Esophagus squamous epithelium (tissue), 5 donors: Measurements from ENCODE around the gene APLN. TPM values are rescaled to one million over a fixed set of nuclear protein-coding genes. Genes with fewer than 3 reads are reported as not detected.

Source experiments
- DNase-seq: peaks from one replicate; lab custom pipeline; 2025; lab: John Stamatoyannopoulos, UW
- H3K27ac ChIP-seq, 4 donors: fragments of 200-600 bp; sonication (generic); one replicate each; pipeline ENCODE4 v1.5.1; 2016 to 2019; ENCODE audit warnings: mild to moderate bottlenecking in 1 of 4
- H3K27me3 ChIP-seq, 4 donors: fragments of 200-600 bp; sonication (generic); 1 replicate in 3 of 4; 2 replicates in 1 of 4; pipeline versions ENCODE4 v1.5.1 to v1.6.0; 2017 to 2021; ENCODE audit warnings: antibody characterized with exemption in 1 of 4
- H3K36me3 ChIP-seq, 3 donors: fragments of 200-600 bp; sonication (generic); one replicate each; pipeline ENCODE4 v1.5.1; 2016 to 2019
- H3K4me1 ChIP-seq, 3 donors: fragments of 200-600 bp; sonication (generic); one replicate each; pipeline ENCODE4 v1.5.1; 2017 to 2019
- H3K4me3 ChIP-seq, 4 donors: fragments of 200-600 bp; sonication (generic); 1 replicate in 3 of 4; 2 replicates in 1 of 4; pipeline ENCODE4 v1.5.1; 2016 to 2019; ENCODE audit warnings: mild to moderate bottlenecking in 2 of 4, moderate library complexity in 1 of 4
- H3K9me3 ChIP-seq, 3 donors: fragments of 200-600 bp; sonication (generic); one replicate each; pipeline ENCODE4 v1.5.1; 2016 to 2019
- CTCF ChIP-seq, 6 experiments: fragments of 450-650 bp in 4 of 6; fragments of 200-600 bp in 2 of 6; sonication (generic) in 2 of 6; IDR thresholded peaks; one replicate each; pipeline ENCODE4 v1.5.1; 2016 to 2019; ENCODE audit warnings: antibody characterized with exemption in 6 of 6, mild to moderate bottlenecking in 4 of 6, moderate library complexity in 4 of 6
- POLR2A ChIP-seq, 4 donors: fragments of 450-650 bp; IDR thresholded peaks; one replicate each; pipeline ENCODE4 v1.6.1; 2017; ENCODE audit warnings: antibody characterized with exemption in 4 of 4, mild to moderate bottlenecking in 4 of 4, moderate library complexity in 3 of 4
- WGBS, 2 donors: methylation state at CpG; one replicate each; pipeline ENCODE4 v1.1.5; 2018; 5-methylcytosine and 5-hydroxymethylcytosine counted together
- intact Hi-C: fragments of 100-400 bp; cut with DNase I; formaldehyde crosslinking; loops from one replicate; pipeline ENCODE4 v1.15.0; 2022
- total RNA-seq, 4 donors: library from RNA; depleted of rRNA; stranded (reverse); fragments of >200 nt; gene quantifications; one replicate each; pipeline ENCODE4 v1.1.0, GENCODE V29; 2016
- donor health status: DM: yes; HTN: yes; CAD: no.

APLN gene
- total RNA-seq, 4 donors from 2014 or later, result 0.09 to 0.53 (median 0.44) TPM

- Histone ChIP-seq H3K9me3 (no peaks in the 10 kb centered on the region), H3K4me3 (no peak overlapping the region), H3K4me1 (no peaks in the 10 kb centered on the region), H3K27ac (no peak overlapping the region), H3K27me3 (no peaks in the 10 kb centered on the region), H3K36me3 (no peaks in the 10 kb centered on the region)
- intact Hi-C loops, result no loop called here
- 69 to 88% methylated on average over 1 to 9 of the region's 9 CpGs for WGBS, 2 donors
- TF ChIP-seq CTCF (IDR thresholded peaks at IDR 0.05) (no peak), POLR2A (IDR thresholded peaks at IDR 0.05) (no peak)
- no peak for DNase-seq
Observed at GRCh38 chrX:129697204-129697829, 42.6 kb upstream of the APLN start.

GRCh38 chrX:129696463-129697155 lies 41.9 kb upstream of the APLN start:
- Histone ChIP-seq H3K4me3 (no peak overlapping the region), H3K27ac (no peak overlapping the region), H3K27me3 (no peaks in the 10 kb centered on the region), H3K36me3 (no peaks in the 10 kb centered on the region), H3K4me1 (no peaks in the 10 kb centered on the region), H3K9me3 (no peaks in the 10 kb centered on the region)
- intact Hi-C loops, result no loop called here
- TF ChIP-seq CTCF (IDR thresholded peaks at IDR 0.05), result no peak
- no peak for TF ChIP-seq POLR2A (IDR thresholded peaks at IDR 0.05)
- no peak for DNase-seq
- 40 to 69% methylated on average over 3 to 8 of the region's 8 CpGs for WGBS, 2 donors

DNA sequence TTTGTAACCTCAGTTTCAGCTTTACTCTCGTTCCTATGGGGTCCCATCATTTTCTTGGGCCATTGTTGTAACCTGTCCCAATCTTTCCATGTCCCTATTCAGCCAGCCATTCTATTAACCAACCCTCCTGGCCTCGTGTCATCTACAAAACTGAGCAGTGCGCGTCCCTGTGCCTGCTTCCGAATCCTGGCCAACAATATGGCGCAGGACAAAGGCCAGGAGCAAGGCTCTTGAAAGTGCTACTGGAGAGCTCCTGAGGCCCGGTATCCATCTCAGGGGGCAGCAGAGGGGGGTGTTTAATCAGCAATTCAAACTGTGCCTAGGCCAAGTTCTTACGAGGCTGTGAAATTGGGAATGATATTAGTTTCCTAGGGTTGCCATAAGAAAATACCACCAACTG lies 41.2 kb upstream of the APLN start:
- no peak for DNase-seq
- TF ChIP-seq POLR2A (IDR thresholded peaks at IDR 0.05) (no peak), CTCF (IDR thresholded peaks at IDR 0.05) (no peak)
- H3K27ac ChIP-seq, result no peak overlapping the region
- H3K27me3 ChIP-seq, result no peaks in the 10 kb centered on the region
- 40 to 86% methylated on average over 1 to 3 of the region's 8 CpGs for WGBS, 2 donors
- H3K36me3 ChIP-seq, result no peaks in the 10 kb centered on the region
- no peaks in the 10 kb centered on the region for H3K4me1 ChIP-seq
- H3K4me3 ChIP-seq, result no peak overlapping the region
- intact Hi-C loops, result no loop called here
- no peaks in the 10 kb centered on the region for H3K9me3 ChIP-seq

DNA sequence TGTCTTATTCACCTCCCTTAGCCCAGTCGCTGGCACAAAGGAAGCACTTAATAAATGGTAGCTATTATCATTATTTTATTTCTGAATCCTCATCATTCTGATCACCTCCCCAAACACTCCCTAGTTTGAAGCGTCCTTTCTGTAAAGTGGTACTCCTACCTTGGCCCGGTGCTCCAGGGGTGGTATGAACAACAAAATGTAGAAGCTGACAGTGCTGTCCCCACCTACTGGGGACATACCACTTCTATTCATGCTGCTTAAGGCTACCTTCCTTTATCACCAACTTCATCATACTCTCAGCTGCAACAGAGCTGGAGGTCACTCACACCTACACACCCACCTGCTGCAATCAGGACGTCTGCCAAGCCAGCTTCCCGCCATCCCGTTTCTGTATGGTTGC lies 40.8 kb upstream of the APLN start:
- no peak overlapping the region for H3K4me3 ChIP-seq
- no peaks in the 10 kb centered on the region for H3K4me1 ChIP-seq
- no peaks in the 10 kb centered on the region for H3K36me3 ChIP-seq
- no peak for DNase-seq
- intact Hi-C loops, result no loop called here
- H3K9me3 ChIP-seq, result no peaks in the 10 kb centered on the region
- TF ChIP-seq POLR2A (IDR thresholded peaks at IDR 0.05), result no peak
- no peaks in the 10 kb centered on the region for H3K27me3 ChIP-seq
- WGBS, 2 donors, result 72 to 82% methylated on average over 6 of the region's 6 CpGs
- H3K27ac ChIP-seq, result no peak overlapping the region

DNA sequence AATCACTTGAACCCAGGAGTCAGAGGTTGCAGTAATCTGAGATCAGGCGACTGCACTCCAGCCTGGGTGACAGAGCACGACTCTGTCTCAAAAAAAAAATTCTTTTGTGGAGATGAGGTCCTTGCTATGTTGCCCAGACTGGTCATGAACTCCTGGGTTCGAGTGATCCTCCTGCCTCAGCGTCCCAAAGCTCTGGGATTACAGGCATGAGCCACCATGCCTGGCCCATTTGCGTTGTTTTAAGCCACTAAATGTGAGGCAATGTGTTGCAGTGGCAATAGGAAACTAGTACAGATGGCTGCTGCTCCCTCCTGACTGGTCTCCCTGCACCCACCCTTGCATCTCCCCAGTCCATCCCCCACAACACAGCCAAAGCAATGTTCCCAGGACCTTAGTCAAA lies 40.0 kb upstream of the APLN start:
- no peaks in the 10 kb centered on the region for H3K36me3 ChIP-seq
- TF ChIP-seq CTCF (IDR thresholded peaks at IDR 0.05) (no peak), POLR2A (IDR thresholded peaks at IDR 0.05) (no peak)
- no peak for DNase-seq
- intact Hi-C loops, result no loop called here
- 33% methylated on average over 3 of the region's 5 CpGs; no CpG with 5 or more reads in 1 of the 2 donors for WGBS, 2 donors
- no peaks in the 10 kb centered on the region for H3K27me3 ChIP-seq
- H3K27ac ChIP-seq, result no peak overlapping the region
- no peak overlapping the region for H3K4me3 ChIP-seq
- no peaks in the 10 kb centered on the region for H3K9me3 ChIP-seq
- H3K4me1 ChIP-seq, result no peaks in the 10 kb centered on the region
